Measurements from ENCODE around the gene CAMK2D.

The CAMK2D gene

GRCh38 chr4:113482325-113482724, 279.2 kb downstream of the CAMK2D start:
- no peak for DNase-seq (ENCODE audit: low read depth in 2 of 3, low spot score in 2 of 3)

GRCh38 chr4:113481820-113482219, 279.7 kb downstream of the CAMK2D start:
- DNase-seq (ENCODE audit: low read depth in 2 of 3, low spot score in 2 of 3), result no peak

GRCh38 chr4:113480109-113480508, 281.4 kb downstream of the CAMK2D start:
- no peak for DNase-seq (ENCODE audit: low read depth in 2 of 3, low spot score in 2 of 3)

GRCh38 chr4:113478032-113478431, 283.5 kb downstream of the CAMK2D start:
- no peak for DNase-seq (ENCODE audit: low read depth in 2 of 3, low spot score in 2 of 3)

GRCh38 chr4:113476800-113477199, 284.7 kb downstream of the CAMK2D start:
- DNase-seq (ENCODE audit: low read depth in 2 of 3, low spot score in 2 of 3), result no peak

- DNase-seq (ENCODE audit: low read depth in 2 of 3, low spot score in 2 of 3), result no peak
These were observed 287.5 kb downstream of the CAMK2D start for GRCh38 chr4:113474017-113474416.

GRCh38 chr4:113472864-113473263, 288.7 kb downstream of the CAMK2D start:
- DNase-seq (ENCODE audit: low read depth in 2 of 3, low spot score in 2 of 3), result no peak

- no peak for DNase-seq (ENCODE audit: low read depth in 2 of 3, low spot score in 2 of 3)
These were observed 290.2 kb downstream of the CAMK2D start for GRCh38 chr4:113471146-113471860.

- no peak for DNase-seq (ENCODE audit: low read depth in 2 of 3, low spot score in 2 of 3)
These were observed 291.6 kb downstream of the CAMK2D start for GRCh38 chr4:113469926-113470325.

- DNase-seq (ENCODE audit: low read depth in 2 of 3, low spot score in 2 of 3), result no peak
These were observed 292.5 kb downstream of the CAMK2D start for GRCh38 chr4:113469023-113469390.

- DNase-seq (ENCODE audit: low read depth in 2 of 3, low spot score in 2 of 3), result no peak
These were observed 293.1 kb downstream of the CAMK2D start for GRCh38 chr4:113468165-113469022.

GRCh38 chr4:113467581-113467980, 294.0 kb downstream of the CAMK2D start:
- no peak for DNase-seq (ENCODE audit: low read depth in 2 of 3, low spot score in 2 of 3)

GRCh38 chr4:113462286-113462685, 299.3 kb downstream of the CAMK2D start:
- no peak for DNase-seq (ENCODE audit: low read depth in 2 of 3, low spot score in 2 of 3)

- no peak for DNase-seq (ENCODE audit: low read depth in 2 of 3, low spot score in 2 of 3)
These were observed 300.3 kb downstream of the CAMK2D start for GRCh38 chr4:113461281-113461680.

GRCh38 chr4:113457886-113458285, 303.7 kb downstream of the CAMK2D start:
- no peak for DNase-seq (ENCODE audit: low read depth in 2 of 3, low spot score in 2 of 3)

GRCh38 chr4:113457121-113457520, 304.4 kb downstream of the CAMK2D start:
- DNase-seq (ENCODE audit: low read depth in 2 of 3, low spot score in 2 of 3), result no peak

GRCh38 chr4:113455061-113455460, 306.5 kb downstream of the CAMK2D start:
- no peak for DNase-seq (ENCODE audit: low read depth in 2 of 3, low spot score in 2 of 3)

- DNase-seq (ENCODE audit: low read depth in 2 of 3, low spot score in 2 of 3), result no peak
These were observed 308.5 kb downstream of the CAMK2D start for GRCh38 chr4:113452868-113453620.

GRCh38 chr4:113452152-113452551, 309.4 kb downstream of the CAMK2D start:
- DNase-seq (ENCODE audit: low read depth in 2 of 3, low spot score in 2 of 3), result no peak

- DNase-seq (ENCODE audit: low read depth in 2 of 3, low spot score in 2 of 3), result no peak
These were observed 311.1 kb downstream of the CAMK2D start for GRCh38 chr4:113450295-113451080.

- DNase-seq (ENCODE audit: low read depth in 2 of 3, low spot score in 2 of 3), result no peak
These were observed 312.0 kb downstream of the CAMK2D start for GRCh38 chr4:113449410-113449974.
